Left renal cortex interstitium (tissue), 4 donors: ENCODE results near the gene PTPN23. TPM values are rescaled to one million over a fixed set of nuclear protein-coding genes. Genes with fewer than 3 reads are reported as not detected.

Experiments
- DNase-seq, 4 donors: peaks; one replicate each; pipeline ENCODE4 v3.0.0-alpha.2; 2013; ENCODE audit warnings: low read depth in 4 of 4, low spot score in 2 of 4, missing footprints in 1 of 4
- polyA plus RNA-seq, 4 donors: library from polyadenylated mRNA; unstranded; fragments of 120-200 nt; gene quantifications; one replicate each; pipeline ENCODE4 v1.2.1, GENCODE V29; 2013; ENCODE audit not compliant: insufficient read length in 4 of 4

PTPN23 gene
- polyA plus RNA-seq, 4 donors: 19.7 to 36.2 (median 29.3) TPM

GRCh38 chr3:47405820-47406761, 25.3 kb downstream of the PTPN23 start:
- no peak for DNase-seq

GRCh38 chr3:47406762-47407149, 25.9 kb downstream of the PTPN23 start:
- DNase-seq: no peak

- no peak for DNase-seq
Observed at GRCh38 chr3:47407237-47407636, 26.4 kb downstream of the PTPN23 start.

- DNase-seq: no peak
Observed at GRCh38 chr3:47407896-47408838, 27.3 kb downstream of the PTPN23 start.

GRCh38 chr3:47408839-47409229, 28.0 kb downstream of the PTPN23 start:
- DNase-seq: no peak

- no peak for DNase-seq
Observed at GRCh38 chr3:47409284-47409683, 28.5 kb downstream of the PTPN23 start.

GRCh38 chr3:47409688-47410416, 29.0 kb downstream of the PTPN23 start:
- DNase-seq: no peak

- no peak for DNase-seq
Observed at GRCh38 chr3:47410417-47410720, 29.5 kb downstream of the PTPN23 start.

GRCh38 chr3:47410801-47411646, 30.2 kb downstream of the PTPN23 start:
- DNase-seq: no peak

GRCh38 chr3:47411696-47412452, 31.1 kb downstream of the PTPN23 start:
- DNase-seq: no peak

- no peak for DNase-seq
Observed at GRCh38 chr3:47412453-47412756, 31.6 kb downstream of the PTPN23 start.

- DNase-seq: no peak
Observed at GRCh38 chr3:47412842-47413520, 32.2 kb downstream of the PTPN23 start.

GRCh38 chr3:47413751-47414150, 32.9 kb downstream of the PTPN23 start:
- no peak for DNase-seq

GRCh38 chr3:47414161-47414564, 33.3 kb downstream of the PTPN23 start:
- DNase-seq: no peak

- DNase-seq: no peak
Observed at GRCh38 chr3:47414666-47415587, 34.1 kb downstream of the PTPN23 start.

- DNase-seq: no peak
Observed at GRCh38 chr3:47416041-47416440, 35.2 kb downstream of the PTPN23 start.

- no peak for DNase-seq
Observed at GRCh38 chr3:47418167-47419082, 37.6 kb downstream of the PTPN23 start.
